ENCODE results near the gene CEACAM7. TPM values are rescaled to one million over a fixed set of nuclear protein-coding genes. Genes with fewer than 3 reads are reported as not detected.
A peak's percentile ranks its signal among the peaks of the same experiment; 100 is the strongest.

The CEACAM7 gene
- total and polyA plus RNA-seq, 5 donors from 2014 or later = not detected

DNA sequence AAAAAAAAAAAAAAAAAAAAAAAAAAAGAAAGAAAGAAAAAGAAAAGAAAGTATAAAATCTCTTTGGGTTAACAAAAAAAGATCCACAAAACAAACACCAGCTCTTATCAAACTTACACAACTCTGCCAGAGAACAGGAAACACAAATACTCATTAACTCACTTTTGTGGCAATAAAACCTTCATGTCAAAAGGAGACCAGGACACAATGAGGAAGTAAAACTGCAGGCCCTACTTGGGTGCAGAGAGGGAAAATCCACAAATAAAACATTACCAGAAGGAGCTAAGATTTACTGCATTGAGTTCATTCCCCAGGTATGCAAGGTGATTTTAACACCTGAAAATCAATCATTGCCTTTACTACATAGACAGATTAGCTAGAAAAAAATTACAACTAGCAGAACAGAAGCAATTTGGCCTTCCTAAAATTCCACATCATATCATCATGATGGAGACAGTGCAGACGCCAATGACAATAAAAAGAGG is 10.7 kb upstream of the CEACAM7 start:
- Mint-ChIP-seq H3K27ac (no peak overlapping the region), H3K4me1 (no peaks in the 10 kb centered on the region), H3K27me3 (peaks cover 11% of the 10 kb centered on the region), H3K4me3 (no peak overlapping the region), H3K36me3 (no peaks in the 10 kb centered on the region), H3K9me3 (no peaks in the 10 kb centered on the region)
- Histone ChIP-seq H3K4me3 (ENCODE audit: low read depth, low read length) (no peak overlapping the region), H3K4me1 (ENCODE audit: control insufficient read depth, insufficient read depth, low read length, poor library complexity, severe bottlenecking) (no peaks in the 10 kb centered on the region), H3K36me3 (ENCODE audit: control insufficient read depth, insufficient read depth, low read length) (no peaks in the 10 kb centered on the region), H3K27ac (ENCODE audit: insufficient read depth, low read length, poor library complexity, severe bottlenecking) (no peak overlapping the region), H3K27me3 (ENCODE audit: control insufficient read depth, insufficient read depth, low read length) (no peaks in the 10 kb centered on the region), H3K9me3 (ENCODE audit: control insufficient read depth in 2 of 2, low read length in 2 of 2) (no peaks in the 10 kb centered on the region)
- ATAC-seq (ENCODE audit: low read depth in 2 of 2) = no peak
- DNase-seq = no peak

- Mint-ChIP-seq H3K36me3 (no peaks in the 10 kb centered on the region), H3K4me1 (no peaks in the 10 kb centered on the region), H3K4me3 (no peak overlapping the region), H3K9me3 (peaks cover 0 to 10% (median 0%) of the 10 kb centered on the region in 7 donors), H3K27ac (no peak overlapping the region), H3K27me3 (peaks cover 17% of the 10 kb centered on the region)
- no peak overlapping the region for H3K4me3 ChIP-seq (ENCODE audit: low read depth, low read length)
- no peaks in the 10 kb centered on the region for H3K4me1 ChIP-seq (ENCODE audit: control insufficient read depth, insufficient read depth, low read length, poor library complexity, severe bottlenecking)
- no peak overlapping the region for H3K27ac ChIP-seq (ENCODE audit: insufficient read depth, low read length, poor library complexity, severe bottlenecking)
- H3K36me3 ChIP-seq (ENCODE audit: control insufficient read depth, insufficient read depth, low read length) = no peaks in the 10 kb centered on the region
- ATAC-seq (ENCODE audit: low read depth in 2 of 2) (no peak), DNase-seq (no peak)
- no peaks in the 10 kb centered on the region for H3K27me3 ChIP-seq (ENCODE audit: control insufficient read depth, insufficient read depth, low read length)
- H3K9me3 ChIP-seq (ENCODE audit: control insufficient read depth in 2 of 2, low read length in 2 of 2) = peaks cover 0 to 5% of the 10 kb centered on the region in 2 experiments
Measured at GRCh38 chr19:41697198-41697855, 9.3 kb upstream of the CEACAM7 start.

DNA sequence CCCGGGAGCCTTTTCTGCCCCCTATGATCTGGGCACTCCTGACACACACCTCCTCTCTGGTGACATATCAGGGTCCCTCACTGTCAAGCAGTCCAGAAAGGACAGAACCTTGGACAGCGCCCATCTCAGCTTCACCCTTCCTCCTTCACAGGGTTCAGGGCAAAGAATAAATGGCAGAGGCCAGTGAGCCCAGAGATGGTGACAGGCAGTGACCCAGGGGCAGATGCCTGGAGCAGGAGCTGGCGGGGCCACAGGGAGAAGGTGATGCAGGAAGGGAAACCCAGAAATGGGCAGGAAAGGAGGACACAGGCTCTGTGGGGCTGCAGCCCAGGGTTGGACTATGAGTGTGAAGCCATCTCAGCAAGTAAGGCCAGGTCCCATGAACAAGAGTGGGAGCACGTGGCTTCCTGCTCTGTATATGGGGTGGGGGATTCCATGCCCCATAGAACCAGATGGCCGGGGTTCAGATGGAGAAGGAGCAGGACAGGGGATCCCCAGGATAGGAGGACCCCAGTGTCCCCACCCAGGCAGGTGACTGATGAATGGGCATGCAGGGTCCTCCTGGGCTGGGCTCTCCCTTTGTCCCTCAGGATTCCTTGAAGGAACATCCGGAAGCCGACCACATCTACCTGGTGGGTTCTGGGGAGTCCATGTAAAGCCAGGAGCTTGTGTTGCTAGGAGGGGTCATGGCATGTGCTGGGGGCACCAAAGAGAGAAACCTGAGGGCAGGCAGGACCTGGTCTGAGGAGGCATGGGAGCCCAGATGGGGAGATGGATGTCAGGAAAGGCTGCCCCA is 8.5 kb upstream of the CEACAM7 start:
- H3K36me3 Mint-ChIP-seq = no peaks in the 10 kb centered on the region

GRCh38 chr19:41695745-41696144 is 7.7 kb upstream of the CEACAM7 start:
- no peak for DNase-seq
- no peak for ATAC-seq (ENCODE audit: low read depth in 2 of 2)
- Histone ChIP-seq H3K4me1 (ENCODE audit: control insufficient read depth, insufficient read depth, low read length, poor library complexity, severe bottlenecking) (no peaks in the 10 kb centered on the region), H3K27me3 (ENCODE audit: control insufficient read depth, insufficient read depth, low read length) (no peaks in the 10 kb centered on the region), H3K36me3 (ENCODE audit: control insufficient read depth, insufficient read depth, low read length) (no peaks in the 10 kb centered on the region), H3K27ac (ENCODE audit: insufficient read depth, low read length, poor library complexity, severe bottlenecking) (no peak overlapping the region), H3K4me3 (ENCODE audit: low read depth, low read length) (no peak overlapping the region), H3K9me3 (ENCODE audit: control insufficient read depth in 2 of 2, low read length in 2 of 2) (peaks cover 0 to 7% of the 10 kb centered on the region in 2 experiments)
- Mint-ChIP-seq H3K4me1 (peaks cover 0 to 3% (median 1%) of the 10 kb centered on the region in 4 donors), H3K4me3 (no peak overlapping the region), H3K36me3 (no peaks in the 10 kb centered on the region), H3K9me3 (peaks cover 0 to 10% (median 0%) of the 10 kb centered on the region in 7 donors), H3K27ac (no peak overlapping the region), H3K27me3 (peaks cover 27% of the 10 kb centered on the region)

More for the DNA sequence above, 8.5 kb upstream of the CEACAM7 start:
- H3K4me3 Mint-ChIP-seq = no peak overlapping the region
- H3K9me3 Mint-ChIP-seq = peaks cover 0 to 10% (median 0%) of the 10 kb centered on the region in 7 donors
- peaks cover 0 to under 1% (median 0%) of the 10 kb centered on the region in 4 donors for H3K4me1 Mint-ChIP-seq
- Histone ChIP-seq H3K4me1 (ENCODE audit: control insufficient read depth, insufficient read depth, low read length, poor library complexity, severe bottlenecking) (no peaks in the 10 kb centered on the region), H3K4me3 (ENCODE audit: low read depth, low read length) (no peak overlapping the region), H3K27ac (ENCODE audit: insufficient read depth, low read length, poor library complexity, severe bottlenecking) (no peak overlapping the region), H3K36me3 (ENCODE audit: control insufficient read depth, insufficient read depth, low read length) (no peaks in the 10 kb centered on the region), H3K27me3 (ENCODE audit: control insufficient read depth, insufficient read depth, low read length) (no peaks in the 10 kb centered on the region), H3K9me3 (ENCODE audit: control insufficient read depth in 2 of 2, low read length in 2 of 2) (peaks cover 0 to 7% of the 10 kb centered on the region in 2 experiments)
- DNase-seq = peak in 1 of 3 donors; percentile 5
- no peak for ATAC-seq (ENCODE audit: low read depth in 2 of 2)
- H3K27ac Mint-ChIP-seq = no peak overlapping the region
- H3K27me3 Mint-ChIP-seq = peaks cover 24% of the 10 kb centered on the region

DNA sequence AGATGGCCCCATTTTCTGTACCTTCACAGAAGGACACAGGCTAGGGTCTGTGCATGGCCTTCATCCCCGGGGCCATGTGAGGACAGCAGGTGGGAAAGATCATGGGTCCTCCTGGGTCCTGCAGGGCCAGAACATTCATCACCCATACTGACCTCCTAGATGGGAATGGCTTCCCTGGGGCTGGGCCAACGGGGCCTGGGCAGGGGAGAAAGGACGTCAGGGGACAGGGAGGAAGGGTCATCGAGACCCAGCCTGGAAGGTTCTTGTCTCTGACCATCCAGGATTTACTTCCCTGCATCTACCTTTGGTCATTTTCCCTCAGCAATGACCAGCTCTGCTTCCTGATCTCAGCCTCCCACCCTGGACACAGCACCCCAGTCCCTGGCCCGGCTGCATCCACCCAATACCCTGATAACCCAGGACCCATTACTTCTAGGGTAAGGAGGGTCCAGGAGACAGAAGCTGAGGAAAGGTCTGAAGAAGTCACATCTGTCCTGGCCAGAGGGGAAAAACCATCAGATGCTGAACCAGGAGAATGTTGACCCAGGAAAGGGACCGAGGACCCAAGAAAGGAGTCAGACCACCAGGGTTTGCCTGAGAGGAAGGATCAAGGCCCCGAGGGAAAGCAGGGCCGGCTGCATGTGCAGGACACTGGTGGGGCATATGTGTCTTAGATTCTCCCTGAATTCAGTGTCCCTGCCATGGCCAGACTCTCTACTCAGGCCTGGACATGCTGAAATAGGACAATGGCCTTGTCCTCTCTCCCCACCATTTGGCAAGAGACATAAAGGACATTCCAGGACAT is 7.0 kb upstream of the CEACAM7 start:
- Mint-ChIP-seq H3K9me3 (peaks cover 0 to 10% (median 0%) of the 10 kb centered on the region in 7 donors), H3K4me1 (peaks cover 0 to 3% (median 1%) of the 10 kb centered on the region in 4 donors), H3K27ac (no peak overlapping the region), H3K36me3 (no peaks in the 10 kb centered on the region), H3K27me3 (peaks cover 27% of the 10 kb centered on the region), H3K4me3 (no peak overlapping the region)
- no peak overlapping the region for H3K4me3 ChIP-seq (ENCODE audit: low read depth, low read length)
- no peak overlapping the region for H3K27ac ChIP-seq (ENCODE audit: insufficient read depth, low read length, poor library complexity, severe bottlenecking)
- H3K4me1 ChIP-seq (ENCODE audit: control insufficient read depth, insufficient read depth, low read length, poor library complexity, severe bottlenecking) = no peaks in the 10 kb centered on the region
- no peak for DNase-seq
- H3K36me3 ChIP-seq (ENCODE audit: control insufficient read depth, insufficient read depth, low read length) = no peaks in the 10 kb centered on the region
- H3K9me3 ChIP-seq (ENCODE audit: control insufficient read depth in 2 of 2, low read length in 2 of 2) = peaks cover 0 to 7% of the 10 kb centered on the region in 2 experiments
- no peaks in the 10 kb centered on the region for H3K27me3 ChIP-seq (ENCODE audit: control insufficient read depth, insufficient read depth, low read length)
- ATAC-seq (ENCODE audit: low read depth in 2 of 2) = no peak

DNA sequence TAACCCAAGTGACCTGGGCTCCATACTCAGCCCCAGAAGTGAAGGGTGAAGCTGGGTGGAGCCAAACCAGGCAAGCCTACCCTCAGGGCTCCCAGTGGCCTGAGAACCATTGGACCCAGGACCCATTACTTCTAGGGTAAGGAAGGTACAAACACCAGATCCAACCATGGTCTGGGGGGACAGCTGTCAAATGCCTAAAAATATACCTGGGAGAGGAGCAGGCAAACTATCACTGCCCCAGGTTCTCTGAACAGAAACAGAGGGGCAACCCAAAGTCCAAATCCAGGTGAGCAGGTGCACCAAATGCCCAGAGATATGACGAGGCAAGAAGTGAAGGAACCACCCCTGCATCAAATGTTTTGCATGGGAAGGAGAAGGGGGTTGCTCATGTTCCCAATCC is 6.1 kb upstream of the CEACAM7 start:
- H3K27me3 Mint-ChIP-seq = peaks cover 31% of the 10 kb centered on the region
- H3K9me3 Mint-ChIP-seq = peaks cover 0 to 10% (median 0%) of the 10 kb centered on the region in 7 donors

DNA sequence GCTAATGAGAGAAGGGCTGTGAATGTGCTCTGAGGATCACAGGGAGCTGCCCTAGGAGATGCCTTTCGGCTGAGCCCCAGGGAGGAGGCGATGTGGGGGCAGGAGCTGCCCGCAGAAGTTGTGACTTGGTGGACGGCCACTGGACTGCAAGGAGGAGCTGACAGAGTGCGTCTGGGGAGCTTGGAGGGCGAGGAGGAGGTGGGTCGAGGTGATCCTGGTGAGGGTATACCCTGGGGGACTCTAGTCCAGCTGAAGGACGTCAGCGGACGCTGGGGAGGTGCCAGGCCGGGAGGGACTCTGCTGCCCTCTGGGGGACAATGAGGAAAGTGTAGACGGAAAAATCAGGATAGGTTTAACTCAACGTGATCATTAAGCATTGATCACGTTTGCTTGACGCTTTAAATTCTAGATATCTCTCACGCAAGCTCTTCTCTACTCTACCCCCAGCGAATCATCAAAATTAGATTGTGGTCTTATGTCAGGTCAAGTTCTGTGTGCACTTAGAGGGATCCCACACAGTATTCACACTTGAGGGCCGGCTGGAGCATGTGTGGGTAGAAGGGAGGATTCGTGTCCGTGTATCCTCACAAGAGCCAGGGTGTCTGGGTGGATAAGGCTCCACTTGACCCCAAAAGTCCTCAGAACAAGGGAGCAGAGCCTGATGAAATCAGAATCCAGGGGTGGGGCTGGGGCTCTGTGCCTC is 3.3 kb upstream of the CEACAM7 start:
- no peak for ATAC-seq (ENCODE audit: low read depth in 2 of 2)
- no peaks in the 10 kb centered on the region for H3K36me3 ChIP-seq (ENCODE audit: control insufficient read depth, insufficient read depth, low read length)
- Mint-ChIP-seq H3K9me3 (peaks cover 0 to 10% (median 0%) of the 10 kb centered on the region in 7 donors), H3K27me3 (peaks cover 39% of the 10 kb centered on the region), H3K4me3 (no peak overlapping the region), H3K4me1 (peaks cover 0 to 3% (median 1%) of the 10 kb centered on the region in 4 donors), H3K27ac (peak overlapping the region in 1 of 3 donors; percentile 52), H3K36me3 (no peaks in the 10 kb centered on the region)
- no peak overlapping the region for H3K27ac ChIP-seq (ENCODE audit: insufficient read depth, low read length, poor library complexity, severe bottlenecking)
- no peaks in the 10 kb centered on the region for H3K4me1 ChIP-seq (ENCODE audit: control insufficient read depth, insufficient read depth, low read length, poor library complexity, severe bottlenecking)
- H3K27me3 ChIP-seq (ENCODE audit: control insufficient read depth, insufficient read depth, low read length) = no peaks in the 10 kb centered on the region
- peak in 2 of 3 donors; percentile 18 to 30 for DNase-seq
- H3K9me3 ChIP-seq (ENCODE audit: control insufficient read depth in 2 of 2, low read length in 2 of 2) = peaks cover 0 to 7% of the 10 kb centered on the region in 2 experiments
- no peak overlapping the region for H3K4me3 ChIP-seq (ENCODE audit: low read depth, low read length)

More for the DNA sequence above, 6.1 kb upstream of the CEACAM7 start:
- no peak overlapping the region for H3K4me3 ChIP-seq (ENCODE audit: low read depth, low read length)
- ATAC-seq (ENCODE audit: low read depth in 2 of 2) (no peak), DNase-seq (no peak)
- no peaks in the 10 kb centered on the region for H3K36me3 ChIP-seq (ENCODE audit: control insufficient read depth, insufficient read depth, low read length)
- Mint-ChIP-seq H3K4me3 (no peak overlapping the region), H3K27ac (no peak overlapping the region), H3K36me3 (no peaks in the 10 kb centered on the region), H3K4me1 (peaks cover 0 to 3% (median 1%) of the 10 kb centered on the region in 4 donors)
- H3K9me3 ChIP-seq (ENCODE audit: control insufficient read depth in 2 of 2, low read length in 2 of 2) = peaks cover 0 to 7% of the 10 kb centered on the region in 2 experiments
- H3K4me1 ChIP-seq (ENCODE audit: control insufficient read depth, insufficient read depth, low read length, poor library complexity, severe bottlenecking) = no peaks in the 10 kb centered on the region
- no peaks in the 10 kb centered on the region for H3K27me3 ChIP-seq (ENCODE audit: control insufficient read depth, insufficient read depth, low read length)
- no peak overlapping the region for H3K27ac ChIP-seq (ENCODE audit: insufficient read depth, low read length, poor library complexity, severe bottlenecking)
